Fibroblast of skin of right quadriceps (primary cell): ENCODE results near the gene ACTN4.

Experiments used
- DNase-seq: peaks from one replicate; pipeline ENCODE4 v3.0.0-alpha.2; 2013

ACTN4 gene

GRCh38 chr19:38679839-38680238 lies 32.4 kb downstream of the ACTN4 start:
- DNase-seq: peak; percentile 39

- no peak for DNase-seq
Observed at GRCh38 chr19:38682195-38682867, 34.9 kb downstream of the ACTN4 start.

GRCh38 chr19:38682872-38683392 lies 35.5 kb downstream of the ACTN4 start:
- no peak for DNase-seq

DNA sequence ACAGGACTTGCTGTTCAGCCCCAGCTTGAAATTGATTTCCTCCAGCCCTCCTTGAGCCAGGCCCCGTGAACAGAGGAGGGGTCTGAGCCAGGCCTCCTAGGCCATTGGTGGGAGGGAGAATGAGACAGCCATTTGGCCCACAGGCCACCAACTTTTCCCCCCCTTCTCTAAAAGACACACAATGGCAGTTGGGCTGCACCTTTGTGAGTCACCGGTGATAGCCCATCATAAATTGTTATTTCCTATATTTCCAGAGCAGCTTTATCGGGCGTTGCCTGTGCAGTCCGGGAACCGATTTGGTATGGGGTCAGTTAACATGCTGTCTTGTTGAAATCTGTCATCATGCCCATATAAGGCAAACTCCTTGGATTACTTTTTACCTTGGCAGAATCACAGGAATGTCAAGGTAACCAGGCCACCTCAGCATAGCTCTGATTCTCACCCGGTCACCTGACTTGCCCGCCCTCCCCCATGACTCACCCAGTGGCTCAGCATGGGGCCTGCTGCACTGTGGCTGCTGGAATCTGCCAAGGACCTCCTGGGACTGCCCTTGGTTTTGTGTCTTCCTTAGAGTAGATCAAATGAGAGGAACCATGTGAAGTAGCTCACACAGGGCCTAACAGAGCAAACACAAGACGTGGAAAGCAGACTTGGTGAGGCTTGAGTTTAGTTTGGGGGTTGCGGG lies 36.1 kb downstream of the ACTN4 start:
- DNase-seq: peak; percentile 95

GRCh38 chr19:38684078-38684861 lies 36.8 kb downstream of the ACTN4 start:
- DNase-seq: peak; percentile 88

DNA sequence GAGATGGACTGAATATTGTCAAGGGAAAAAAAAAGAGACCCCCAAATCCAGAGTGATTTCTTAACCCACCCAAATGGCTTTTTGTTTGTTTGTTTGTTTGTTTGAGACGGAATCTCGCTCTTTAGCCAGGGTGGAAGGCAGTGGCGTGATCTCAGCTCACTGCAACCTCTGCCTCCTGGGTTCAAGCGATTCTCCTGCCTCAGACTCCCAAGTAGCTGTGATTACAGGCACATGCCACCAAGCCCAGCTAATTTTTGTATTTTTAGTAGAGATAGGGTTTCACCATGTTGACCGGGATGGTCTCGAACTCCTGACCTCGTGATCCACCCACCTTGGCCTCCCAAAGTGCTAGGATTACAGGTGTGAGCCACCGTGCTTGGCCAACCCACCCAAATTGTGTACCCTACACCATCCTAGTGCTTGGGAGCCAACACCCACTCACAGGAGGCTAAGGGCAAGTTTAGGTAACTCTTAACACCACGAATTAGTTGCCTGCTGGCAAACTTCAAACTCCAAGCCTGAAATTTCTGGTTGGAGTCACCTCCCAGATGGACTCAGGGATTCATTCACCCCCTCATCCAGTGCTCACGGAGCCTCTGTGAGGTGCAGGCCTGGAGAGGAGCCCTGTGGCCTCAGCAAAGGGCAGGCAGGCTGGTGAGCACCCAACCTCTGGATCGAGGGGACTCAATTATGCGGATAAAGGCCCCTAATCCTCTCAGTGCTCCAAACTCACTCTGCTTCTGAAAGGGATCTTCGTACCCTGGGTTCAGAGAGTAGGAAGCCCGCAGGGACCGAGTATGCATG lies 37.6 kb downstream of the ACTN4 start:
- no peak for DNase-seq

- DNase-seq: peak; percentile 70
Observed at GRCh38 chr19:38685666-38686529, 38.4 kb downstream of the ACTN4 start.

DNA sequence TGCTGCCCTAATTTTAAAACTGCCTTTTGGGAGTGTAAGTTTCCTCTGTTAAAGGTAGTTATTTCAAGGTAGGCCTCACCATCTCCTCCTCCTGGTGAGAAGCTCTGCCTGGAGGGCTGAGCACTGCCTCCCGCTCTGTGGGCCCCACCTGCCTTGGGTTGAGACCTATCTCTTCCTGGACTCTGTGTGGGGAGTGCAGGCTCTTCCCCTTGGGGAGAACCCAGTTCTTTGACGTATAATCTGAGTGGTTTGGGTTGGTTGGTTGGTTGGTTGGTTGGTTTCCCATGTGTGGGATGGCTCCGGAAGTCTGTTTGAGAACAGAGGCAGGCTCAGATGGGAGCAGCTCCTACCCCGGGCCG lies 39.1 kb downstream of the ACTN4 start:
- DNase-seq: no peak

DNA sequence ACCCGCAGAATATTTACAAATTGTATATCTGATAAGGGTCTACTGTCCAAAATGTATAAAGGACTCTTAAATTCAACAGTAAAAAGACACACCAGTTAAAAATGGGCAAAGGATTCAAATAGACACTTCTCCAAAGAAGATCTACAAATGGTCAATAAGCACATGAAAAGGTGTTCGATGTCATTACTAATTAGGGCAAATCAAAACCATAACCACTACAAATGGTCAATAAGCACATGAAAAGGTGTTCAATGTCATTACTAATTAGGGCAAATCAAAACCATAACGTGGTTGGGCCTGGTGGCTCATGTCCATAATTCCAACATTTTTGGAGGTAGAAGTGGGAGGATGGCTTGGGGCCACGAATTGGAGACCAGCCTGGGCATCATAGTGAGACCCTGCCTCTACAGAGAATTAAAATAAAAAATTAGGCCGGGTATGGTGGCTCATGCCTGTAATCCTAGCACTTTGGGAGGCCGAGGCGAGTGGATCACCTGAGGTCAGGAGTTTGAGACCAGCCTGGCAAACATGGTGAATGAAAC lies 40.5 kb downstream of the ACTN4 start:
- no peak for DNase-seq

- no peak for DNase-seq
Observed at GRCh38 chr19:38690146-38690545, 42.7 kb downstream of the ACTN4 start.

GRCh38 chr19:38690832-38691231 lies 43.4 kb downstream of the ACTN4 start:
- no peak for DNase-seq

DNA sequence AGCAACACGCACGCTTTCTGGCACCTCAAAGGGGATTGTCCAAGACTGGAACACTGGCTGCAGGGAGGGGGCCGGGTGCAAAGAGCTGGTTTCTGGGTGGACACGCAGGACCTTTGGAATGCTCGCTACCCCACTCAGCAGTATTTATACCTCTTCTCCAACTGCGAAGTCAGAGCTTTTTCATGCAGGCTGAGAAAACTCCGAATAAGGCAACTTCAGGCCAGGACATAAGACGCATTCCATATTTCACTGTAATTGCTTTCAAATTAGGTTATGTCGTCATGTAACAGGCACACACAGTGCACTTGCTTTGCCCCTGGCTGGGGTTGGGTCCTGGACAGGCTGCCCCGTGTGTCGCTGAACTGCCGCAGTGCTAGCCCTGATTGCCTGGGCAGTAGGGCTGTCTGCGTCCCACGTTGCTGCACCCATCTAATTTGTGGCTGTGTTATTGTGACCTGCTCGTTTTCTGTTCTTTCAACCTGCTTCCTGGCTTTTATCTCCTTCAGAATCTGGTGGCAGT lies 44.5 kb downstream of the ACTN4 start:
- DNase-seq: peak; percentile 93

GRCh38 chr19:38692458-38693379 lies 45.3 kb downstream of the ACTN4 start:
- DNase-seq: no peak

GRCh38 chr19:38693380-38694223 lies 46.2 kb downstream of the ACTN4 start:
- peak; percentile 94 for DNase-seq

GRCh38 chr19:38695317-38695683 lies 47.9 kb downstream of the ACTN4 start:
- no peak for DNase-seq

GRCh38 chr19:38695832-38696728 lies 48.6 kb downstream of the ACTN4 start:
- DNase-seq: no peak

DNA sequence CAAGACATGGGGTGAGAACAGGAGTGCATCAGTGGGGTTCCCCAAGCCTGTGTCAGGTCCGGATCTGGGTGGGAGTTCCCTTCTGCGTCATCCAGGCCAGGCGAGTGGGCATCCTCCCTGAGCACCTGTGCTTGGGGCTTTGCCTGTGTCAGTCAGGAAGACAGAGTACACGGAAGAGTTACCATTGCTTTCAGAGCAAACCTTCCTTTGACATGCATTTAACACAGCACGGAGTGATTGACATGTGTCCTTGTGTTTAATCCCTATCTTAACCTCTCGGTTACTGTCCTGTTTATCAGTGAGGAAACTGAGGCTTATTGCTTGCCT lies 49.2 kb downstream of the ACTN4 start:
- no peak for DNase-seq

DNA sequence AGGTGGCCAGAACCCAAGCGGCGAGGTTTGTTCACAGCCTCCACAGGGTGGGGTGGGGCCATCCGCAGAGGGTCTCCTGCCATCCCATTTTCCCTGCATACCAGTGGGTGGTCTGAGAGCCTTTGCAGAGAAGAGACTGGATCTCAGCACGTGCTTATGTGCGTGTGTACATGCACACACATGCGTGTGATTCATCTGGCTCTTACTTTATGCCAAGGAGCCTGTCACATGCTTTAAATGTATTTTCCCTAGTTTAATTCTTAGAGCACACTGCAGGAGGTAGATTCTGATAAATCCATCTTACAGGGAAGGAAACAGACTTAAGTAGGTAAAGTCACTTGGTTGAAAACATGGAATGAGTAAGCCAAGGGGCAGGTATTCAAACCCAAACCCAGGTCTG lies 49.7 kb downstream of the ACTN4 start:
- no peak for DNase-seq
